ENCODE data around the gene RILP. TPM values are rescaled to one million over a fixed set of nuclear protein-coding genes. Genes with fewer than 3 reads are reported as not detected.
A peak's percentile ranks its signal among the peaks of the same experiment; 100 is the strongest.

RILP gene
- polyA plus RNA-seq, 1 donor = 2.8 TPM

GRCh38 chr17:1648963-1649843 lies 463 bp downstream of the RILP start:
- DNase-seq = peak; percentile 92

- no peak for DNase-seq
Measured at GRCh38 chr17:1648173-1648962, 1.3 kb downstream of the RILP start.

- no peak for DNase-seq
Measured at GRCh38 chr17:1647802-1648171, 1.9 kb downstream of the RILP start.

GRCh38 chr17:1646199-1646875 lies 3.3 kb downstream of the RILP start:
- DNase-seq = no peak

GRCh38 chr17:1645207-1646171 lies 4.2 kb downstream of the RILP start, which contains the start of gene SCARF1:
Gene SCARF1, minus strand, starts transcription at chr17:1645732. Its CDS starts 35 bp downstream, at chr17:1645697.
- no peak for DNase-seq

GRCh38 chr17:1644493-1645206 lies 5.0 kb downstream of the RILP start:
- no peak for DNase-seq

GRCh38 chr17:1643999-1644492 lies 5.6 kb downstream of the RILP start:
- no peak for DNase-seq

- DNase-seq = peak; percentile 27
Measured at GRCh38 chr17:1643293-1643998, 6.2 kb downstream of the RILP start.

- no peak for DNase-seq
Measured at GRCh38 chr17:1641065-1641403, 8.6 kb downstream of the RILP start.

- DNase-seq = no peak
Measured at GRCh38 chr17:1640329-1641064, 9.2 kb downstream of the RILP start.

- peak; percentile 48 for DNase-seq
Measured at GRCh38 chr17:1639549-1640180, 10.0 kb downstream of the RILP start.

- no peak for DNase-seq
Measured at GRCh38 chr17:1638624-1639300, 10.9 kb downstream of the RILP start.

GRCh38 chr17:1638171-1638590 lies 11.5 kb downstream of the RILP start:
- DNase-seq = peak; percentile 41

- no peak for DNase-seq
Measured at GRCh38 chr17:1636732-1637285, 12.9 kb downstream of the RILP start.

- DNase-seq = no peak
Measured at GRCh38 chr17:1635675-1636465, 13.8 kb downstream of the RILP start.

- DNase-seq = no peak
Measured at GRCh38 chr17:1634841-1635650, 14.6 kb downstream of the RILP start.
